Suprapubic skin (tissue), 4 donors: ENCODE data around the gene RAB25. TPM values are rescaled to one million over a fixed set of nuclear protein-coding genes. Genes with fewer than 3 reads are reported as not detected.

Experiments
- DNase-seq, 2 donors: peaks; one replicate each; pipeline ENCODE4 v3.0.0-alpha.2; 2019; ENCODE audit warnings: low spot score in 2 of 2
- H3K27ac ChIP-seq: fragments of 200-600 bp; sonication (generic); one replicate; pipeline ENCODE4 v1.5.1; 2019
- H3K27me3 ChIP-seq: fragments of 200-600 bp; sonication (generic); one replicate; pipeline ENCODE4 v1.5.1; 2019
- H3K36me3 ChIP-seq: fragments of 200-600 bp; sonication (generic); one replicate; pipeline ENCODE4 v1.5.1; 2019
- H3K4me1 ChIP-seq: fragments of 200-600 bp; sonication (generic); one replicate; pipeline ENCODE4 v1.5.1; 2019
- H3K4me3 ChIP-seq: fragments of 200-600 bp; sonication (generic); one replicate; pipeline ENCODE4 v1.5.1; 2019; ENCODE audit warnings: mild to moderate bottlenecking
- H3K9me3 ChIP-seq: fragments of 200-600 bp; sonication (generic); one replicate; pipeline ENCODE4 v1.5.1; 2019
- CTCF ChIP-seq, 2 donors: fragments of 200-600 bp in 1 of 2; fragments of 450-650 bp in 1 of 2; sonication (generic) in 1 of 2; IDR thresholded peaks; one replicate each; pipeline ENCODE4 v1.5.1; 2016 to 2019; ENCODE audit warnings: antibody characterized with exemption in 2 of 2, mild to moderate bottlenecking in 1 of 2, moderate library complexity in 1 of 2
- EP300 ChIP-seq: sonication (generic); formaldehyde crosslinking; IDR thresholded peaks from one replicate; pipeline ENCODE4 v1.6.1; 2017; ENCODE audit warnings: antibody characterized with exemption
- POLR2A ChIP-seq, 2 donors: fragments of 450-650 bp; IDR thresholded peaks; one replicate each; pipeline ENCODE4 v1.6.1; 2017; ENCODE audit warnings: antibody characterized with exemption in 2 of 2, mild to moderate bottlenecking in 2 of 2, moderate library complexity in 2 of 2
- POLR2AphosphoS5 ChIP-seq, 3 donors: sonication (generic); formaldehyde crosslinking; IDR thresholded peaks; one replicate each; pipeline ENCODE4 v1.6.1; 2017; ENCODE audit warnings: antibody characterized with exemption in 3 of 3
- WGBS: methylation state at CpG from one replicate; pipeline ENCODE4 v1.1.5; 2018; 5-methylcytosine and 5-hydroxymethylcytosine counted together
- total RNA-seq, 4 donors: library from RNA; depleted of rRNA; stranded (reverse); fragments of >200 nt; gene quantifications; one replicate each; pipeline ENCODE4 v1.1.0, GENCODE V29; 2016

The RAB25 gene
- total RNA-seq, 4 donors from 2014 or later: 150 to 284 (median 205) TPM

- TF ChIP-seq CTCF (IDR thresholded peaks at IDR 0.05): no peak
- TF ChIP-seq POLR2AphosphoS5 (IDR thresholded peaks at IDR 0.05): no peak
- no peak for TF ChIP-seq POLR2A (IDR thresholded peaks at IDR 0.05)
- TF ChIP-seq EP300: no peak
- Histone ChIP-seq H3K4me3 (peak overlapping the region; percentile 43), H3K9me3 (no peaks in the 10 kb centered on the region), H3K4me1 (peaks cover 28% of the 10 kb centered on the region), H3K27ac (no peak overlapping the region), H3K27me3 (no peaks in the 10 kb centered on the region), H3K36me3 (no peaks in the 10 kb centered on the region)
- no peak for DNase-seq
- WGBS: 33% methylated on average over 24 of the region's 73 CpGs
These were observed 15.9 kb downstream of the RAB25 start for GRCh38 chr1:156076609-156077429.

GRCh38 chr1:156077430-156077760 is 16.4 kb downstream of the RAB25 start:
- TF ChIP-seq POLR2AphosphoS5 (IDR thresholded peaks at IDR 0.05): no peak
- no peak for TF ChIP-seq POLR2A (IDR thresholded peaks at IDR 0.05)
- TF ChIP-seq EP300: no peak
- no peak for TF ChIP-seq CTCF (IDR thresholded peaks at IDR 0.05)
- no peak overlapping the region for H3K4me3 ChIP-seq
- peaks cover 33% of the 10 kb centered on the region for H3K4me1 ChIP-seq
- no peaks in the 10 kb centered on the region for H3K27me3 ChIP-seq
- H3K9me3 ChIP-seq: no peaks in the 10 kb centered on the region
- 87% methylated on average over 10 of the region's 19 CpGs for WGBS
- no peak overlapping the region for H3K27ac ChIP-seq
- DNase-seq: no peak
- H3K36me3 ChIP-seq: no peaks in the 10 kb centered on the region

- H3K4me3 ChIP-seq: no peak overlapping the region
- no peak overlapping the region for H3K27ac ChIP-seq
- H3K36me3 ChIP-seq: no peaks in the 10 kb centered on the region
- TF ChIP-seq POLR2AphosphoS5 (IDR thresholded peaks at IDR 0.05) (no peak), POLR2A (IDR thresholded peaks at IDR 0.05) (no peak), CTCF (IDR thresholded peaks at IDR 0.05) (no peak), EP300 (no peak)
- WGBS: 94% methylated on average over 5 of the region's 5 CpGs
- no peak for DNase-seq
- no peaks in the 10 kb centered on the region for H3K27me3 ChIP-seq
- H3K4me1 ChIP-seq: peaks cover 44% of the 10 kb centered on the region
- no peaks in the 10 kb centered on the region for H3K9me3 ChIP-seq
These were observed 17.8 kb downstream of the RAB25 start for GRCh38 chr1:156078728-156079127.

DNA sequence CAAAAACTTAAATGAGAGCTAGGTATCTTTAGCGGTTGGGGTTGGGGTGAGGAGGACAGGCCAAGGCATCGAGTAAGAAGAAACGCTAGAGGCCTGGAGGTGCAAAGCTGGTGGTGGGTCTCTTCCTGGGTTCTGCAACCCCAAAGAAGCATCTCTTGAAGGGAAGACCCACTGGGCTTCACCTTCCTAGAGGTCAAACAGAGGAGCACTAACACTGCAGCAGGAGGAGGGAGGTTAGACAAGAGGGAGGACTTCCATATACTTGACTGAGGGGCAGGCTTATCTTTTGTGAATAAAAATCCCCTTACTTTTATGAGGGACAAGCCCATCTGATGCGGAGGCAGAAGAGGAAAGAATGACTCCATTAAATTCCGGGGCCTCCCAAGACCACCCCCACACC is 18.8 kb downstream of the RAB25 start:
- Histone ChIP-seq H3K4me1 (peaks cover 42% of the 10 kb centered on the region), H3K4me3 (no peak overlapping the region), H3K27ac (no peak overlapping the region), H3K9me3 (no peaks in the 10 kb centered on the region), H3K36me3 (no peaks in the 10 kb centered on the region), H3K27me3 (no peaks in the 10 kb centered on the region)
- 84% methylated on average over 5 of the region's 5 CpGs for WGBS
- DNase-seq: no peak
- no peak for TF ChIP-seq EP300
- TF ChIP-seq POLR2AphosphoS5 (IDR thresholded peaks at IDR 0.05): no peak
- TF ChIP-seq CTCF (IDR thresholded peaks at IDR 0.05): no peak
- no peak for TF ChIP-seq POLR2A (IDR thresholded peaks at IDR 0.05)

DNA sequence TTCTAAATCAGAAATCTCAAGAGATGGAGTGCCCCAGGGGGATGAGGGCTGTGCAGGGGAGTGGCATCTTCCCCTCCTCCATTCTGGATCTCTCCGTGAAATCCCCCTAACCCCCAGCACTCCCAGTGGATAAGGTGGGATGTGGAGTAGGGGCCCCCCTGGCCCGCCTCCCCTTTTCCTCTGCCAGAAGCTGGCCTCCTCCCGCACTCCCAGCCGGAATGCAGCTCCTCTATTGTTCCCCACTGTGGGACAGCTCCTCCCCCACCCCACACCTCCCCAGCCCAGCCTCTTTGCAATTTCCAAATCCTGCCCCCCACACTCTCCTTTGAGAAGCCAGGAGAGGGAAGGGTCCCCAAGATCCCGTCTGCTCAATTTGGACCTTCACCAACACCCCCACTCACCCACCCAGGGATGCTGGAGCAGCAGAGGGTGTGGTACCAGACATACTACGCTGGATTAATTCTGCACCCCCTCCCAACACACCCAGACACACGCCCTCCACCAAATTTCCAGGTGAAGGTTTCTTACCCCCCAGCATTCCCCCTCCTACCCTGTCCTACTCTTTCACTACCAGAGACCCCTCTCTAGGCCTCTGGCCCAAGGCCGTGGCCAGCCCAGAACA is 19.4 kb downstream of the RAB25 start:
- H3K4me3 ChIP-seq: no peak overlapping the region

More for the DNA sequence above, 19.4 kb downstream of the RAB25 start:
- DNase-seq: no peak
- no peak overlapping the region for H3K27ac ChIP-seq
- TF ChIP-seq POLR2A (IDR thresholded peaks at IDR 0.05): no peak
- TF ChIP-seq CTCF (IDR thresholded peaks at IDR 0.05): no peak
- no peak for TF ChIP-seq POLR2AphosphoS5 (IDR thresholded peaks at IDR 0.05)
- TF ChIP-seq EP300: no peak
- no peaks in the 10 kb centered on the region for H3K9me3 ChIP-seq
- 59% methylated on average over 8 of the region's 8 CpGs for WGBS
- H3K36me3 ChIP-seq: no peaks in the 10 kb centered on the region
- H3K27me3 ChIP-seq: no peaks in the 10 kb centered on the region
- peaks cover 37% of the 10 kb centered on the region for H3K4me1 ChIP-seq
